ENCODE data around the gene TUBB4A. TPM values are rescaled to one million over a fixed set of nuclear protein-coding genes. Genes with fewer than 3 reads are reported as not detected.

Gene TUBB4A
- polyA plus RNA-seq, 10 donors = 0.16 to 1.8 (median 0.76) TPM

DNA sequence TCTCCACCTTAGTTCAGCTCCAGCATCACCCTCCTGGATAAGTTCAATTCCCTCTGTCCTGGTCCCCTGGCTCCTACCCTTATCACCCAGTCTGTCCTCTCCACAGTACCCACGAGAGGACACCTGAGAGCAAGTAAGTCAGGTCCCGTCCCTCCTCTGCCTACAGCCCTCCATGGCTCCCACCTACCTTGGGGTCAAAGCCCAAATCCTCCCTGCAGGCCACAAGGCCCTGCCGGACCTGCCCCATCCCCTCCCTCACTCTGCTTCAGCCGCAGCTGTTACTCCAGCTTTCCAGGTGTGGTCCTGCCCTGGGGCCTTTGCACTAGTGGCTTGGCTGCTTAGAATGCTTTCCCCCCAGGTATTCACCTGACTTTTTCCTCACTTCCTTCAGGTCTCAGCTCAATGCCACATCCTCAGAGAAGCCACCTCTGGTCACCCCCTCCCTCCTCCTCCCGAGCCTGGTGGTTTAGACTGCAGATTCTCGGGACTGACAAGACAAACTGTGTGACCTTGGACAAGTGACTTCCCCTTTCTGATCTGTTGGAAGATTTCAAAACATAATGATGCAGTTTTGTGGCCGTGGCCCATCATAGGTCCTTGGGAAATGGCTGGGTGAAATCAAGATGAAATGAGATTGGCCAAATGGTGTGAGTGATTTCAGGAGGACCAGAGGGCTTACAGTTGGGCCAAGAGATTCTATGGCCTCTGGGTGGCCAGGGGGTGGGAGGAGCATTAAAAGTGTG, 3.6 kb downstream of the TUBB4A start:
- DNase-seq = no peak

DNA sequence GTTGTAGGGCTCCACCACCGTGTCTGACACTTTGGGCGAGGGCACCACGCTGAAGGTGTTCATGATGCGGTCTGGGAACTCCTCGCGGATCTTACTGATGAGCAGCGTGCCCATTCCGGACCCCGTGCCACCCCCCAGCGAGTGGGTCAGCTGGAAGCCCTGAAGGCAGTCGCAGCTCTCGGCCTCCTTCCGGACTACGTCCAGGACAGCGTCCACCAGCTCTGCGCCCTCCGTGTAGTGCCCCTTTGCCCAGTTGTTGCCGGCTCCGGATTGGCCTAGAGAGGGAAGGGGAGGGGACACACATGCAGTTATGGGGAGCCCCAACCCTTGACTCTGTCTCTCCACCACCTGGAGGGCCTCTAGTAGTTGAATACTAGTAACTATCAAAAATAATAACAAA, 6.2 kb downstream of the TUBB4A start:
- no peak for DNase-seq

DNA sequence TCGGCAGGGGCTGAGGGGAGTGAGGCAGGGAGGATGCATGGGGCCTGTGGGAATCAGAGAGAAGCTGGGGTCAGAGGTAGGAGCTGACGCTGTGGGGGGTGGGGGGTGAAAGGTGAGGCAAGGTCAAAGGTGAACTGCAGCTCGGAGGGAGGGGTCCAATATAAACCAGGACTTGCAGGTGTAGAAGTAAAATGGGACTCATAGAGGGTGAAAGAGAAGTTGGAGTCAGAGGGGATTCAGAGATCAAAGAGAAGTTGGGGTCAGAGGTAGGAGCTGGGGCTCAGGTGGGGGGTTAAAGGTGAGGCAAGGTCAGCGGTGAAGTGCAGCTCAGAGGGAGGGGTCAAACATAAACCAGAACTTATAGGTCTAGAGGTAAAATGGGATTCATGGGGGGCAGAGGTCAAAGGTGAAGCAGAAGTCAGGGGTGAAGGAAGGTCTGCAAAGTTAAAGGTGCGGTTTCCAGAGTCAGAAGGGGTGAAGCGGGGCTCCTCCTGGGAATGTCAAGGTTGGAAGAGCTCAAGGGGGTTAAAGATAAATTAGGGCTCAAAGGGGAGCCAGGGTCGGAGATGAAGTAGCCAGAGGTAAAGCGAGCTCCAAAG, 7.6 kb downstream of the TUBB4A start:
- no peak for DNase-seq

DNA sequence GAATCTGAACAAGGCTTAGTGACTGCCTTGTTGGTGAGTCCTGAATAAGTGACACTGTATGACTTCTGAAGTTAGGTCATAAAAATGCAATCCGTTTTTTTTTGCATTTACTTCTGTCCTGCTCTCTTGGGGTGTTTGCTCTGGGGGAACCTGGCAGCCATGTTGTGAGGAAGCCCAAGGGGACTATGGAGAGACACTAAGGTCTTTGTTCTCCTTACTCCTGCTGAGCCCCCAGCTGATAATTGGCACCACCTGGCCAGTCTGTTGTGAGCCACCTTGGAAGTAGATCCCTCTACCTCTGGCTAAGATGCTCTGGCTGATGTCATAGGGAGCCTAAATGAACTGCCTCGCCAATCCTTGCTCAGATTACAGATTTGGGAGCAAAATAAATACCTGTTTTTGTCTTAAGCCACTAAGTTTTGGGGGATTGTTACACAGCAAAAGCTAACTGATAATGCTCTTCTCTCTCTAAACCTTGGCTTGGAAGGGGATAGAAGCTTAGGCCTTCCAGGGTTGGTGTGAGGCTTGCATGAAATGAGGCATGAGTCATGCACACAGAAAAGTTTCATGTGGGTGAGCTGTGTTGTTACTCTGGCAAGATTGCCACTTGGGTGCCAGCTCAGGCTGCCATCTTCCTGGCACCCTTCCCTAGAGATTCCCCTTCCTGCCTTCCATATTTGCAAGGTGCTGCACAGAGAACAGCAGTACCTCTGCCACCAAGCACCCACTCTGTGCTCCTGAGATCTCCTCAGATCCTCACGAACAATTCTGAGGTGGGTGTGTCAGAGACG, 10.1 kb downstream of the TUBB4A start:
- no peak for DNase-seq

DNA sequence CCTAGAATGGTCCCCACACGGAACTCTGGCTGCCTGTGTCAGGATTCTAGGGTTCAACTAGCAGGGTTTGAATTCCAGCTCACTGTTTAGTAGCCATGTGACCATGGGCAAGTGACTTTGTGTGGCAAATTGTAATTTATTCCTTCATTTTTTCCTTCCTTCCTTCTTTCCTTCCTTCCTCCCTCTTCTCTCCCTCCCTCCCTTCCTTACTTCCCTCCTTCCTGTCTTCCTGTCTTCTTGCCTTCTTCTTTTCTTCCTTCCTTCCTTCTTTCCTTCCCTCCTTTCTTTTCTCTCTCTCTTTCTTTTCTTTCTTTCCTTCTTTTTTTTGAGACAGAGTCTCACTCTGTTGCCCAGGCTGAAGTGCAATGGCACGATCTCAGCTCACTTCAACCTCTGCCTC, 12.0 kb downstream of the TUBB4A start:
- DNase-seq = no peak

DNA sequence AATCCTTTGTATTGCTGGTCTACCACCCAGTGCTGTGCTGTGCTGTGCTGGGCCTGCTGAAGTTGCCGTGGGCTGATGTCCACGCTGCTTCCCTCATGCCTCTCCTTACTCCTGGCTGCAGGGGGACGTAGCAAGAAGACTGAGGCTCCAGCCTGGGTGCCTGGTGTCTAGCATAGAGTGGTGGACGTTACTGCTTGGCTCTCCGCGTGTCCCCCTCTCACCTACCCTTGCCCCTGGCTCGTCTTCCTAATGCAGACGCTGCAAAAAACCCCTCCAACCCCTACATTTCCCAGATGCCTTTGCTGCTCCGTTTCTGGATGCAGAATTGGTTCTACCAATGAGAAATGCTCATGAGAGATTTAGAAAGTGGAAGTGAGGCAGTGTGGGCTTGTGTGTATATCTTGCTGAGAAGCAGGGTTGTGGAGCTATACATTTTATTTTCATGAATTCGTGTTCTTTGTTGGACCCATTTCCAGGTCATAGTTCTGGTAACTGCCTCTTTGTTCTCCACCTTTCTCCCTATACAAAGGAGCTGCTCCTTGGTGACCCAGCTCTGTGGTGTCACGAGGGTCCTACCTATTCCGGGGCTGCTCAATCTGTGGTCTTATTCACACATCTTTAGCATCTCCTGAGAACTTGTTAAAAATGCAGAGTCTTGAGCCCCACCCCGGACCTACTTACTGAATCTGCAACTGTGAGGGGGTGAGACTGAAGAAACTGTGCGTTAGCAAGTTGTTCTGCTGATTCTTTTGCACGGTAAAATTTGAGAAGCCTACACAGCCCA, 12.6 kb downstream of the TUBB4A start:
- DNase-seq = no peak

DNA sequence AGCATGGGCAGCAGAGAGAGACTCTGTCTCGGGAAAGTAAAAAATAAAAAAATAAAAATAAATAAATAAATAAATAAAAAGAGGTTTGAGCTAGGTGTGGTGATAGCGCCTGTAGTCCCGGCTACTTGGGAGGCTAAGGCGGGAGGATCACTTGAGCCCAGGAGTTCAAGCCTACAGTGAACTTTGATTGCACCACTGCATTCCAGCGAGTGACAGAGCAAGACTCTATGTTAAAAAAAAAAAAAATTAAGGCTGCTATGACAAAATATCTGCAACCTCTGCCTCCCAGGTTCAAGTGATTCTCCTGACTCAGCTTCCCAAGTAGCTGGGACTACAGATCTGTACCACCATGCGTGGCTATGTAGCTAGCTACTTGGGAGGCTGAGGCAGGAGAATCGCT, 17.3 kb downstream of the TUBB4A start:
- DNase-seq = no peak

DNA sequence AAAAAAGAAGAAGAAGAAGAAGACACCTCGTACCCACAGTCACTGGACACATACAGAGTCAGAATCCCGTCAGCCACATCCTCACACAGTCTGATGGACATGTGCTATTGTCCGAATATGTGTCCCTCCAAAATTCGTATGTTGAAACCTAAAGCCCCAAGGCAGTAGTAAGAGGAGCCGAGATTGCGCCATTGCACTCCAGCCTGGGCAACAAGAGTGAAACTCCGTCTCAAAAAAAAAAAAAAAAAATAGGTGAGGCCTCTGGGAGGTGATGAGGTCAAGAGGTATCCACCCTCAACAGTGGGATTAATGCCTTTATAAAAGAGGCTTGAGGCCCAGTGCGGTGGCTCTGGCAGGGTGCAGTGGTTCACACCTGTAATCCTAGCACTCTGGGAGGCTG, 17.9 kb downstream of the TUBB4A start:
- DNase-seq = no peak

DNA sequence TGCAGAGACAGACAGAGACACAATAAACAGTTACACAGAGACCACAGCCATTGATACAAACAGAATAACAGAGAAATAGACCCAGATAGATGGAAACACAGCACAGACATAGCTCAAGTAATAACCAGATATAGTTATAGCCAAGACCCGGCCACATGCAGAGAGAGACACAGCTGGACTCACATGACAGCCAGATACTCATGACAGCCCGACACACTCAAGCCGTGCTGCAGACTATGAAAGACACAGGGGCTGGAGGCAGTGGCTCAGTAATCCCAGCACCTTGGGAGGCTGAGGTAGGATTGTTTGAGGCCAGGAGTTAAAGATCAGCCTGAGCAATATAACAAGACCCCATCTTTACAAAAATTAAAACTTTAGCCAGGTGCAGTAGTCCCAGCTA, 18.9 kb downstream of the TUBB4A start:
- DNase-seq = no peak

DNA sequence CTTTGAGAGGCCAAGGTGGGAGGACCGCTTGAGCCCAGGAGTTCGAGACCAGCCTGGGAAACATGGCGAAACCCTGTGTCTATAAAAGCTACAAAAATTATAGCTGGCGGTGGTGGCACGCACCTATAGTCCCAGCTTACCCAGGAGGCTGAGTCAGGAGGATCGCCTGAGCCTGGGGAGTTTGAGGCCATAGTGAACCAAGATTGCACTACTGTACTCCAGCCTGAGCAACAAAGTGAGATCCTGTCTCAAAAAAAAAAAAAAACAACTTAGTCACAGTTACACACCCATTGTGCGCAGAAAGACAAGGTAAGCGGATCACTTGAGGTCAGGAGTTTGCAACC, 19.8 kb downstream of the TUBB4A start:
- no peak for DNase-seq

DNA sequence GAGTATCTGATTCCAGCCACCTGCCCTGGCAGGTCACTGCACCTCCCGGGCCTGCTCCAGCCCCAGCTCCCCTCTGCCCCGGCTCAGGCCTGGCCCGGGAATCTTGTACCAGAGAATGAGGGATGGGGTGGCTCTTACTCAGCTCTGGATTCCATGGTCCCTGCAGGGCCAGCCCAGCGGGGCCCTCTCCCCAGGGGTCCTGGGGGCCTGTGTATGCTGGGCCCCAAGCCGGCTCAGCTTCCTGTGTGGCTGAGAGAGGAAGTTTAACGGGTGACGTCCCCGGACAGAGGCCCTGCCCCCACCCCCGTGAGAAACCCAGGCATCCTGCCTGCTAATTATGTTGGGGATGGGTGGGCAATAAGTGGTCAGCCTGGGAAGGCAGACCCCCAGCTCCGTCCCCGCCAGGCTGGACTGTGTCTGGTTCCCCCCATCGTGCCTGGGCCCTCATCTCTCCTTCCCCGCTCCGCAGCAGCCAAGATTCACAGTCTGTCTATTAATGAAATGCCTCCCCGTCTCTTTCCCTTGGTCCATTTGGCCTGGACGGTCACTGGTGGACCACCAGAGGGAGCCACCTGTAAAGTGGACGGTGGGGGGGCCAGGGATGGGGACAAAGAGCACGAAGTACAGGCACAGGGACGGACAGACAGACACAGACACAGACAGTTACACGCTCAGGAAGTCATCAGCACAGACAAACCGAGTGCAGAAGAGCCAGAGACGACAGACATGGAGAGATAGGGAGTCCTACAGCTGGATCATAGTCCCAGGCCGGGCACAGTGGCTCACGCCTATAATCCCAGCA, 20.4 kb downstream of the TUBB4A start, which contains the start of gene DENND1C:
DENND1C (minus strand) TSS at position 247 of the 802 bp plus-strand sequence; CDS start at position 155, 92 bp downstream.
- peak in 1 of 3 donors; percentile 32 for DNase-seq

DNA sequence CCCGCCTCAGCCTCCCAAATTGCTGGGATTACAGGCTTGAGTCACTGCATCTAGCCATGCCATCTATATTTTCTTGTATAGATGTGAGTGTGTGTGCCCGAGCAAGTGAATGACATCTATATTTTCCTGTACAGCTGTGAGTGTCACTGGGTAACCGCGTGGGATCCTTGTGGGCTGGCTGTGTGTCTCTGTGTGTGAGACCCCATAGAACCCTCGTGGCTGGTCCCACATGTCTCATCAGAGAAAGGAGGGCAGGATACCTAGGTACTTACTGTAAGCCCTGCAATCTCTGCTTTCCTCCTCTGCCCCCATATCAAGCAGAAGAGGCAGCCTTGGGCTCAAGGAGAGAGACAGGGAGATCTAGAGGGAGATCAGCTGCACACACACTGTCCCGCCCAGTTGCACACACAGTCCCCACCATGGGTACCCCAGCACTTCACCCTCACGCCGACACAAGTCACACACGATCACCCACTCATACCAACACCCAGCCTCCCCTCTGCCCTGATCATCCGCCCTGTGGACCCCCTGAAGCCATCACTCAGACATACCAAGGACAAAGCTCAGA, 21.2 kb downstream of the TUBB4A start:
- DNase-seq = no peak

DNA sequence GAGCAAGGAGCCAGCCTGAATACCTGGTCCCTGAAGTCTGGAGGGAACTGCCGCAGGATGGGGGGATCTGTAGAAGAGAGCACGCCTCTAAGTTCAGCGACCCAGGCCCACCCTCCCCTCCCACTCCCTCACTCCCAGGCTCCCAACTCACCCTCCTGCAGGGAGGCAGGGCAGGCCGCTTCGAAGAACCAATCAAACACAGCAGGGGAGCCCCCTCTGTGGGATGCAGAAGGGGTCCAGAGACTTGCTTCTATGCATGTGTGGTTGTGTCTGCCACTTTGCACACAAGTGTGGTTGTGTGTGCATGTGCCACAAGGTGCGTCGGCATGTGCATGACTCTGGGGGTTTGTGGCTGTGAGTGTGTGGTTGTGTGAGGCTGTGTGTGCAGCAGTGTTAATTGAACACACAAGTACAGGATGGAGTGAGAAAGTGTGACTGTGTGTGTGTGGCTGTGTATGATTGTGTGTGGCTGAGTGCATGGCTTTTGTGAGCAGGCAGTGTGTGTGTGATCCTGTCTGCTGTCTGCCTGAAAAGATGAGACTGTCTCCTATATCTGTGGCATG, 22.2 kb downstream of the TUBB4A start:
- DNase-seq = no peak

DNA sequence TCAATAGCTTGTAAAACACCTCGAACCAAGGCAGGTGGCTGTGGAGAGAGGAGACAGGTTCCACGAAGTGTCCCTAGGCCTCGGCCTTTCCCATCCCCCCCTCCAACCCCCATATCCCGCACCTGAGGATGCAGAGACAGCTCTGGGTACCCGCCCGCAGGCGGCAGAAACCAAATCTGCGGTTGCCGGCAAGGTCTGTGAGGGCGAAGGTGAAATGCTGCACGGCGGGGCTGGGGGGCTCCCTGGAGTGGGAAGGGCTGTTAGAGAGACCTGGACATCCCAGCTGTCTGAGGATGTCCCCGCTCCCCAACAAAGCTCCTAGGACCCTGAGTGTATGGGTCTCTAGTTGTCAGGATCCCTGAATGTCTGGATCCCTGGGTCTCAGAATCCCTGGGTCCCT, 23.3 kb downstream of the TUBB4A start:
- no peak for DNase-seq

DNA sequence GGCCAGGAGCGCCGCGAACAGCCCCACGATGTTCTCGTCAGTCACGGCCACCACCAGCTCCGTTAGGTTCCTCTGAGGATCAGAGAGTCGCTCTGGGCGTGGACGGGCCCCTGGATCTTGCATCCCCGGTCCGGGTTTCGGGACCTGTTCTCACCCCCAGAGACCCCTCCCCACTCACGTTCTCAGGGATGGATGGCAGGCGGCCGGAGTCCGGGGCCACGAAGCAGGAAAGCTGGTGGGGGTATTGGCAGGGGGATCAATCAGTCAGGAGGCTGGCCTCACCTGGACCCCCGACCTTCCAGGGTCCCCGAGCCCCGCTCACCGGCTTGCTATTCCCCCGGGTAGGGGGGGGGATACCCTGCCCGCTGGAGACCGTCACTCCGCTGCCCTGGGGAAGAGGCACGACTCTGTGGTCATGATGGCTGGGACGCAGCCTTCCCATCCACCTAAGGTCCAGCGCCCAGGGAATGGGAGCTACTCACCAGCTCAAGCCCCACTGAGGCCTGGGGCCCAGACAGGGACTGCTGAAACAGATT, 25.1 kb downstream of the TUBB4A start:
- no peak for DNase-seq

DNA sequence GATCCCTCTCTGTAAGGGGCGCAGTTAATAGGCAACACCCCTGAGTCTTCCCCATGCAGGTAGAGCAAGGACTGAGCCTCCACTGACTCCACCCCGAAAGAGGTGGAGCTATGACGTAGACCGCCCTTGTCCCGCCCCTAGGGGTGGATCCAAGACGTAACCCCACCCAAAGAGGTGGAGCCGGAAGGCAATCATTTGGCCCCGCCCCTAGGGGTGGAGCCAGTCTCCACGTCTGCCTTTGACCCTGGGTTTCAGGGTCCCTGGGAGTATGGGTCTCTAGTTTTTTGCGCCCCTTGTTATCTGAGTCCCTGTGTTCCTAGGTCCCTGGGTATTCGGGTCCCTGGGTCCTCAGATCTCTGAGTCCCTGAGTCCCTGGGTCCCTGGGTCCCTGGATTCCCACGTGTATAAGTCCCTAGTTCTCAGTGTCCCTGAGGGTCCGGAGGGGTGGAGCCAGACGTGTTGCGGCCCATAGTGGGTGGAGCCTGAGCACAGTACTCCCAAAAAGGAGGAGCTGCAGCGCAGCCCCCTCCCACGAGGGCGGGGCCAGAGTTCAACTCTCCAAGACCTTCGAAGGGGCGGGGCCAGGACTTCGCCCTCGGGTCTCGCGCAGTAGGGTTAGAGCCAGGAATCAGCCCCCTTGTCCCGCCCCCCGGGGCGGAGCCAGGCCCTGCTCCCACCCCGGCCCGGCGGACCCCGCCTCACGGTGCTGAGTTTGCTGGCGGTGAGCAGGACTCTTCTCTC, 25.8 kb downstream of the TUBB4A start:
- DNase-seq = peak in 1 of 3 donors; percentile 33

DNA sequence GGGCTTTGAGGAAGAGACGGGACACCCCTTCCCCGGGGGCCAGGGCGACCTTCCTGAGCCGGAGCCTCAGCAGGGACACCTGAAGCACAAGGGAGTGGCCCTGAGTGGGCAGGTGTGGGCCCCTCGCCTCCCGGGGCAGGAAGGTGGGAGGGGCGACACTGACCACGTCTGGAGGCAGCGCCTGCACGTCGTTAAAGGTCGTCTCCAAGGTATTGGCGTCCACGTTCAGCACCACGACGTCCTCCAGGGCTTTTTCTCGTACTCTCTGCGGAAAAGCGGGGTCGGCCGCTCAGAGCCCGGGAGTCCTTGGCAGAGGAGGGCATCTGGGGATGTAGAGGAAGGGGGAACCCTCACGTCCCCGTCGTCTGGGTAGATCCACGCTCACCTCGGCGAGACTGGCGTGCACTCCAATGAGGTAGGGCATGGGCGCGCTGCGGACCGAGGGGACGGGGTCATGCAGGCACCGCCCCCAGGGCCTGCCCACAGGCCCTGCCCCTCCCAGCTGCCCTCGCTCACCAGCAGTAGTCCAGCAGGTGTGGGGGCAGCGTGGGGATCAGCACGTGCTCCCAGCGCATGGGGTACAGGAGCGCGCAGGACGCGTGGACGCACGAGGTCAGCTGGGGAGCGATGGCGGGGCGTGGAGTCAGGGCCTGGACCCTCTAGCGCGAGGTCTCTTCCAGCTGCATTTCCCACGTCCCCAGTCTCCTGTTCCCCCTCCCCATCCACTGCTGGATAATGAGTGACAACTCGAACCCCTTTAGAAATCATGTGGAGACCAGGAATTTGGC, 26.6 kb downstream of the TUBB4A start:
- DNase-seq = no peak

DNA sequence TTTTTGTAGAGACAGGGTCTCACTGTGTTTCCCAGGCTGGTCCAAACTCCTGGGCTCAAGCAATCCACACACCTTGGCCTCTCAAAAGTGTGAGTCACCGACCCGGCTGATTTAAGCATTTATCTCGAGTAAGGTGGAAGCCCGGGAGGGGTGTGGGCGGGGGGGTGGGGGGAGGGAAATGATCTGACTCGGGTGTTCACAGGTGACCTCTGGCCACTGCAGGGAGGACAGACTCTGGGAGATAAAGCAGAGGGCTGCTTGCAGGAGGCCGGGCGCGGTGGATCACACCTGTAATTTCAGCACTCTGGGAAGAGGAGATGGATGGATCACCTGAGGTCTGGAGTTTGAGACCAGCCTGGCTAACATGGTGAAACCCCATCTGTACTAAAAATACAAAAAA, 28.5 kb downstream of the TUBB4A start:
- no peak for DNase-seq

DNA sequence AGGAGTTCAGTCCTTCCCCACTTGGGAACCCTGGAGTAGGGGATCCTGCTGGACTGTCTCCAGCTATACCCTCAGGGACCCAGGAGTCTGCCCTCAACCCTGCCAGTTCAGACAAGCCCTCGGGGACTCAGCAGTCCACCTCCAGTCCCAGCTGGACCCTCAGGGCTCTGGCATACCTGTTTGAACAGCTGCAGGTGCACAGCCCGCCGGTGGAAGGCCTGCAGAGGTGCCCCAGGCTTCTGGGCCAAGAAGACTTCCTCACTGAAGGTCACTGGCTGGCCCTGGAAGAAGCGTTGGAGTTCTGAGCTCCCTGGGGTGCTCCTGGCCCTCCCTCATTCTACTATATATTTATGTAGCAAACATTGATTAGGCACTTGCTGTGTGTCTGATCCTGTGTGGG, 29.4 kb downstream of the TUBB4A start:
- no peak for DNase-seq

Data from muscle of back (tissue), 11 donors.